GM19099 (cell line): ENCODE measurements around the gene GFOD1.

Source experiments
- POLR2A ChIP-seq: IDR thresholded peaks from 3 replicates; pipeline ENCODE4 v1.6.1; 2011; ENCODE audit warnings: low read depth; ENCODE audit not compliant: insufficient read length; ENCODE audit errors: extremely low read depth

The GFOD1 gene

GRCh38 chr6:13478525-13478966 is 8.9 kb downstream of the GFOD1 start:
- no peak for TF ChIP-seq POLR2A

GRCh38 chr6:13474787-13475186 is 12.6 kb downstream of the GFOD1 start:
- no peak for TF ChIP-seq POLR2A

- TF ChIP-seq POLR2A: no peak
Measured at GRCh38 chr6:13474360-13474759, 13.0 kb downstream of the GFOD1 start.

- TF ChIP-seq POLR2A: no peak
Measured at GRCh38 chr6:13473768-13474165, 13.6 kb downstream of the GFOD1 start.

- no peak for TF ChIP-seq POLR2A
Measured at GRCh38 chr6:13472976-13473767, 14.2 kb downstream of the GFOD1 start.

GRCh38 chr6:13472099-13472498 is 15.3 kb downstream of the GFOD1 start:
- no peak for TF ChIP-seq POLR2A

GRCh38 chr6:13471184-13471583 is 16.2 kb downstream of the GFOD1 start:
- TF ChIP-seq POLR2A: no peak

- no peak for TF ChIP-seq POLR2A
Measured at GRCh38 chr6:13470238-13471140, 16.9 kb downstream of the GFOD1 start.

GRCh38 chr6:13469693-13470092 is 17.7 kb downstream of the GFOD1 start:
- no peak for TF ChIP-seq POLR2A

GRCh38 chr6:13468839-13469238 is 18.6 kb downstream of the GFOD1 start:
- no peak for TF ChIP-seq POLR2A

GRCh38 chr6:13467216-13467600 is 20.2 kb downstream of the GFOD1 start:
- no peak for TF ChIP-seq POLR2A

GRCh38 chr6:13466304-13467215 is 20.8 kb downstream of the GFOD1 start:
- TF ChIP-seq POLR2A: no peak

- no peak for TF ChIP-seq POLR2A
Measured at GRCh38 chr6:13465734-13466133, 21.7 kb downstream of the GFOD1 start.

GRCh38 chr6:13463941-13464340 is 23.5 kb downstream of the GFOD1 start:
- TF ChIP-seq POLR2A: no peak

GRCh38 chr6:13463328-13463717 is 24.1 kb downstream of the GFOD1 start:
- TF ChIP-seq POLR2A: no peak
